ENCODE data around the gene SIRT2.
A peak's percentile ranks its signal among the peaks of the same experiment; 100 is the strongest.
"Not testable (repeated sequence)": the region's sequence is repeated elsewhere in the genome, so short reads cannot be mapped to it uniquely, and the experiment has no call there.

SIRT2 gene

DNA sequence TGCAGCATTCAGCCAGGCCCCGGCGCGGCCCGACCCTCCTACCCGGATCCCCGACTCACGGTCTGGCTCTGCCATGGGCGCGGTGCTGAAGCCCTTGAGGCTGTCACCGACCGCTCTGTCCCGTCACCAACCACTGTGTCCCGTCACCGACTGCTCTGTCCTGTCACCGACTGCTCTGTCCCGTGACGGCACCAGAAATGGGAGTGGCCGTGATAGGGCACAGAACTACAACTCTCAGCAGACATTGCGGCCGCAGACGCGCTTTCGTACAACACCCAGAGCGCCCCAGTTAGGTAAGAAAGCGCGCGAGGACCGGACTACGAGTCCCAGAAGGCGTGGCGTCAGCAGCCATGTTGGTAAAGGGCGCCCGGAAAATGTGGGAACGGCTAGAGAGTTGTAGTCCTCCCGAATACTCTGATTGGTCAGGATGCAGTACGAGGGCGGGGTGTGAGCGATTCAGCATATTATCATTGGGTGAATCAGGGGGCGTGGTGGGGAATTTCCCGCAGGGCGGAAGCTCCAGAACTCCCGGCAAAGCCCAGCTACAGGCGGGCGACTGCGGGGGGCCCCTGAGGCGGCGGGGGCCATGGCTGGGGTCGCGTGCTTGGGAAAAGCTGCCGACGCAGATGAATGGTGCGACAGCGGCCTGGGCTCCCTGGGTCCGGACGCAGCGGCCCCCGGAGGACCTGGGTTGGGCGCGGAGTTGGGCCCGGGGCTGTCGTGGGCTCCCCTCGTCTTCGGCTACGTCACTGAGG, at the start of gene SIRT2, which contains the start of gene NFKBIB:
TSS of gene SIRT2 (minus strand) at position 172 of the 755 bp plus-strand sequence. CDS start at position 75, 97 bp downstream.
TSS of gene NFKBIB (plus strand) at position 523 of the 755 bp plus-strand sequence. CDS start at position 587, 64 bp downstream.
- DNase-seq (ENCODE audit: low spot score), result peak; percentile 94

DNA sequence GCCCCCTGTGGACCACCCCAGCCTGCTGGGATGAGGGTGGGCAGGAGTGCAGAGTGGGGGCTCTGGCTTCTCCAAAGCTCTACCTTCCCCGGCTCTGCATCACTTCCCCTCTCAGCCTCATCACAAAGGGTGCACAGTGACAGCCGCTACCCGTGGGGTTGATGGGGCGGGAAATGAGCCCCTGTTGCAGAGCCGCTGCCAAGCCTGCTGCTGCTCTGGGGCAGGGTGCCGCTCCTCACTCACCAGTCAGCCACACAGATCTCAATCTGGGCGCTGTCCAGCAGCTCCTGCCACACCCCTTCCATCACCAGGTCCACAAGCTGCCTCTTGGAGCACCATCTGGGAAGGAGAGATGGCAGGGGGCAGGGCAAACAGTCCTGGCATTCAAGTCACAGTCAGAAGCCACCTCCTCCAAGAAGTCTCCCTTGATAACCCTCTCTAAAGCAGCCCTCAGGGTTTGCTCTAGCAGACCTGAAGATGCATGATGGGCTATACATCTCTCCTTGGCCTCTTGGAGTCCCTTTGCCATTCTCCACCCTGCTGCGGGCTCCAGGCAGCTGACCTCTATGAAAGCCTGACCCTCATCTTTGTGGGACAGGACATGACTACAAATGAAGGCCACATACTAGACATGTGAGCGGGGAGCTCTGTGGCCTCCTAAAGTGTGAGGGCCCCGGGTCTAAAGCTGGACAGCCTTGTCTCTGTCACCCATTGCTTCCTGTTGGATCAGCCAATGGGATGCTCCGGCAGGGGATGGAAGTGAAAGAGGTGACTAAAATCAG, 47.0 kb upstream of the SIRT2 start:
- no peak for DNase-seq (ENCODE audit: low spot score)

DNA sequence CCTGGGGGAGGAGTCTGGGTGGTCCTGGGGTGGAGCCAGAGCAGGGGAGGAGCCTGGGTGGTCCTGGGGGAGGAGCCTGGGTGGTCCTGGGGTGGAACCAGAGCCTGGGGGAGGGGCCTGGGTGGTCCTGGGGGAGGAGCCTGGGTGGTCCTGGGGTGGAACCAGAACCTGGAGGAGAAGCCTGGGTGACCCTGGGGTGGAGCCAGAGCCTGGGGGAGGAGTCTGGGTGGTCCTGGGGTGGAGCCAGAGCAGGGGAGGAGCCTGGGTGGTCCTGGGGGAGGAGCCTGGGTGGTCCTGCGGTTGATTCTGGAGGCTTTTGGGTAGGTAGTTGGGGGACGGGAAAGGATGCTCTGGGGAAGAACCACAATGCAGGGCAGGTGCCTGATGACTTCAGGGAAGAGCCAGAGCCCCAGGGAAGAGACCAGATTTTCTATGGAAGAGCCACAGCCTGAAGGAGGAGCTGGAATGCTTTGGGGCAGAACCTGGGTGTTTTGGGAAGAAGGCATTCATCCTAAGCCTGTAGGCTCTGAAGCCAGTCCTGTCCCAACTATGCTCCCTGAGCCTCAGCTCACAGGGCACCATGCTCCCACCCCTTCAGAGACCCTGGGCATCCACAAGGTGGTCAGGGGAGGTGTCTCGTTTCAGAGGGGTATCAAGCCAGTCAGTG, 46.3 kb upstream of the SIRT2 start:
- no peak for DNase-seq (ENCODE audit: low spot score)

DNA sequence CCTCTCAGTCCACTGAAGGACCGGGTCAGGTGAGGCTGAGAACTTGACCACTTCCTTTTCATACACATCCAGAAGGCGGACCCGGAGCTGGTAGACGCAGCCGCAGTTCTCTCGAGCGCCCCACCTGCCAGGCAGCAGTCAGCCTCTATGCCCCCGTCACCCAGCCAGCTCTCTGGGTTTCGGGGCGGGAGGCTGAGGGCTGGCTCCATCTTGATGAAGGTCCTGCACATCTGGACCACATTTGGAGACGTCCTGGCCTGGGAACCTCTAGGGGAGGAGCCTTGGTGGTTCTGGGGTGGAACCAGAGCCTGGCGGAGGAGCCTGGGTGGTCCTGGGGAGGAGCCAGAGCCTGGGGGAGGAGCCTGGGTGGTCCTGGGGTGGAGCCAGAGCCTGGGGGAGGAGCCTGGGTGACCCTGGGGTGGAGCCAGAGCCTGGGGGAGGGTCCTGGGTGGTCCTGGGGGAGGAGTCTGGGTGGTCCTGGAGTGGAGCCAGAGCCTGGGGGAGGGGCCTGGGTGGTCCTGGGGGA, 45.6 kb upstream of the SIRT2 start:
- no peak for DNase-seq (ENCODE audit: low spot score)

DNA sequence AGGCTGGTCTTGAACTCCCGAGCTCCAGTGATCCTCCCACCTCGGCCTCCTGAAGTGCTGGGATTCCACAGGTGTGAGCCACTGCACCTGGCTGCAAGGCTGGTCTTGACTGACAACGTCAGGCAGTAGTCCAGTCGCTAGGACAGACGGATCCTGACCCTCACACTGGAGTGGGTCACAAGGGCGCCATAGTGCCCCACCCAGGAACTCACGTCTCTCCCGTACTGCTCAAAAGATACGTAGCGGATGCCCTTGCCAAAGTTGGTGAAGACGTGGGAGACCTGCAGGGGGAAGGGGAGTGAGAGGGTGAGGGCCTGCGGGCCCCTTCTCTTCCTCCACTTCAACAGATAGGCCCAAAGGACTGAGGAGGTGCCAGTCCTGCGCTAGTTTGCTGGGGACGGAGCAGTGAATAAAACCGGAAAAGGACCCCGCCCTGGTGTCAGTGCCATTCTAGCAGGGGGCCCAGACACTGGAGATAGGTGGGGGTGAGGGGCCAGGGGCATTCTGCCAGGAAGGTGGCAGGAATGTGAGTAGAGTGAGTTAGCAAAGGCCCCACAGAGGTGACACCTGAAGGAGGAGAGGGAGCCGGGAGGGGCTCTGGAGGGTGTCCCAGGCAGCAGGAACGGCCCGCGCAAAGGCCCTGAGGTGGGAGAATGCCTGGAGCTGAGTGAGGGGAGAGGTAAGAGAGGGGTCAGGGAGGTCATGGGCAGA, 43.2 kb upstream of the SIRT2 start:
- DNase-seq (ENCODE audit: low spot score), result no peak

DNA sequence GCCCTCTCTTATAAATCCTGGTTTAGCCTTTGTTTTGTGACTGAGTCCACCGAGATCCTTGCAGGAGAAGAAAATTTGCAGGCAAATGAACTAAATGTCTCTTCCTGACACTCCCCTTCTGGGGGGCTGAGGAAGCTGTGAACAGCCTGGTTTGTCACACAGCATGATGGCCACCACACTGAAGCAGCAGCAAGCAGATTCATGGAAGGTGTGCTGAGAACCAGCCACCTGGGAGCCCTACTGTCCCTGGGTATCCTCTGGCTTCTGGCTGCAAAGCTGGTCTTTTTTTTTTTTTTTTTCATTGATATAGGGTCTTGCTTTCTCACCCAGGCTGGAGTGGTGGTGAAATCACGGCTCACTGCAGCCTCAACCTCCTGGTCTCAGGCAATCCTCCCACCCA, 42.6 kb upstream of the SIRT2 start:
- DNase-seq (ENCODE audit: low spot score), result no peak

DNA sequence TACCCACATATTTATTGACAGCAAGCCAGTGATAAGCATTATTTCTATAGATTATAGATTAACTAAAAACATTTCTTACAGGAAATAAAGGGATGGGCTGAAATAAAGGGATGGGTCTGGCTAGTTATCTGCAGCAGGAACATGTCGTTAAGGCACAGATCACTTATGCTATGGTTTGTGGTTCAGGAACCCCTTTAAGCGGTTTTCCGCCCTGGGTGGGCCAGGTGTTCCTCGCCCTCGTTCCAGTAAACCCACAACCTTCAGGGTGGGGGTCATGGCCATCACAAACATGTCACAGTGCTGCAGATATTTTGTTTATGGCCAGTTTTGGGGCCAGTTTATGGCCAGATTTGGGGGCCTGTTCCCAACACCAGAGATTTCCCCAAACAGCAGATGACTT, 42.0 kb upstream of the SIRT2 start:
- not testable (repeated sequence) for DNase-seq (ENCODE audit: low spot score)

DNA sequence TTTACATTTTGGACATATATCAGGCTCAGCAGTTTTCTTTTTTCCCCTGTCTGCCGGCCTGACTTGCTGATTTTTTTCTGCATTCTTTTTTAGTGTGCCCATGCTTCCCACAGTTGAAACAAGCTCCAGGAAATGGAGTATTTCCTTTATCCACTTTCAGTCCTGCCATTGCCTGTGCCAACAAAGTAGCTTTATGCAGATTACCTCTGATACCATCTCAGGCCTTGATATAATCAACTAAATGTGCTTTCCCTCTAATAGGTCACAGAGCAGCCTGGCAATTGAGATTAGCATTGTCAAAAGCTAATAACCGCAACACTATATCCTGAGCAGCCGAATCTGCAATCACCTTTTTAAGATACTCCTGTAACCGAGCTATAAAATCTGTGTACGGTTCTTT, 40.5 kb upstream of the SIRT2 start:
- no peak for DNase-seq (ENCODE audit: low spot score)

DNA sequence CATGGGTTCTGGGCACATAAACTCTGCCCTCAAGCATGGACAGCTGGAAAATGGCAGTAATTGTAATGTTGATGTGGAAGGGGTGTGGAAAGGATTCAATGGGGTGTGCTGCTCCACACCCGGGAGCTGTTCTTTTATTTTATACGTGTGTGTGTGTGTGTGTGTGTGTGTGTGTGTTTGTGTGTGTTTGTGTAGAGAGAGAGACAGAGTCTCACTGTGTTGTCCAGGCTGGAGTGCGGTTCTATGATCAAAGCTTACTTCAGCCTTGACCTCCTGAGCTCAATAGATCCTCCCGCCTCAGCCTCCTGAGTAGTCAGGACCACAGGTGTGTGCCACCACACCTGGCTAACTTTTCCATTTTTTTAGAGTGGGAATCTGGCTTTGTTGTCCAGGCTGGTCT, 34.1 kb upstream of the SIRT2 start:
- DNase-seq (ENCODE audit: low spot score), result no peak

DNA sequence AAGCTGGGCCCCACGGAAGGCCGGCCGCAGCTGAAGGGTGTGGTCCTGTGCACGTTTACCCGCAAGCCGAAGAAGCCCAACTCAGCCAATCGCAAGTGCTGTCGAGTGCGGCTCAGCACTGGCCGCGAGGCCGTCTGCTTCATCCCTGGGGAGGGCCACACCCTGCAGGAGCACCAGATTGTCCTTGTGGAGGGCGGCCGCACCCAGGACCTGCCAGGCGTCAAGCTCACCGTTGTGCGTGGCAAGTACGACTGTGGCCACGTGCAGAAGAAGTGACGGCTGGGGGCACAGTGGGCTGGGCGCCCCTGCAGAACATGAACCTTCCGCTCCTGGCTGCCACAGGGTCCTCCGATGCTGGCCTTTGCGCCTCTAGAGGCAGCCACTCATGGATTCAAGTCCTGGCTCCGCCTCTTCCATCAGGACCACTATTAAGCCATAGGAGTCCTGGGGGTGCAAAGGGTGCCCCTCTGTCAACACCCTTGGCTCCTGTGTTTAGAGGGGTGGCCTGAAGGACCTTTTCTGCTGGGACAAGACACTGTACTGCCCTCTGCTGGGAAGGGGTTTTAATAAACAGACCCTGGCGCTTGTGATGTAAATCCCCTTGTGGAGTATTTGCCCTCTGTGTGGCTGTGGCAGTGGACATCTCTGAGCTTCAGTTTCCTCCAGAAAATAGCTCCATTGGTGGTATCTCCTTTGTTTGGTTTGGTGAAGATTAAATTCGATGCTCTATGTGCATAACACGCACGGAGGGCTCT, 33.2 kb upstream of the SIRT2 start:
- peak; percentile 58 for DNase-seq (ENCODE audit: low spot score)

DNA sequence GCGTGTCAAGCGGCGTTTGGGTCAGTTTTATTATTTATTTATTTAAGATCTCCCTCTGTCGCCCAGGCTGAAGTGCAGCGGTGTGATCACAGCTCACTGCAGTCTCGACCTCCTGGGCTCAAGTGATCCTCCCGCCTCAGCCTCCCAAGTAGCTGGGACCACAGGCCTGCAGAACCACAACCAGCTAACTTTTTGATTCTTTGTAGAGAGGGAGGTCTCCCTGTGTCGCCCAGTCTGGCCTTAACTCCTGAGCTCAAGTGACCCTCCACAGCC, 32.0 kb upstream of the SIRT2 start:
- DNase-seq (ENCODE audit: low spot score), result no peak

DNA sequence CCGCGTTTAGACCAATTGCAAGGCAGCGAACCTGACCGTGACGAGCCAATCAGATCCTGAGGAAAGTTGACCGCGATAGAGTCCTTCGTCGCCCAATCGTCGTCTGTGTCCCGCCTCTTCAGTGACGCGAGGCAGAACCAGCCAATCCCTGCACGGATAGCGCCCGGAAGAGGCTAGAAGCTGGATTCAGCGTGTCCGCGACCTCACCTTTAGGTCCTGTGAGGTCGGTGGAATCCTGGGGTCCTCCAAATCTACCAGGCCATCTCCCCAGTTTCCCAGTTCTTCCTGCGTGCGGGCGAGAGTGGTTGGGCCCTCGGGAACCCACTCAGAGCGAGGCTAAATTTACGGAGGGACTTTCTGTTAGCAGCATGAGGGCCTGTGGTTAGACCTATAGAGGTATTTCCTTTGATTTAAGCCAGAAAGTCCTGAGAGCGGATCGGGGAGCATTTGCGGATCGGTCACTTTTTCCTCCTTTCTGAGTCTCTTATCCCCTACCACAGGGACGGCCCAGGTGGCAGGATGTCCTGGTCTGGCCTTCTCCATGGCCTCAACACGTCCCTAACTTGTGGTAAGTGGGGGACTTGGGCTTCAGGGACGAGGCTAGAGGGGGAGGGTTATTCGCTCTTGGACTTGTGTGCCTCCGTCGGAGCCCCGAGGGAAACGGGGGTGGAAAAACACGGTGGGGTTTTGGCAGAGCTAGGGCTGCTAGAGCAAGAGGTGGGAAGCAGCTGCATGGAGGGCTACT, 31.5 kb upstream of the SIRT2 start, which contains the start of gene MRPS12:
TSS of gene MRPS12 (plus strand) at position 169 of the 745 bp plus-strand sequence. CDS start at position 520, 351 bp downstream.
- peak; percentile 97 for DNase-seq (ENCODE audit: low spot score)

DNA sequence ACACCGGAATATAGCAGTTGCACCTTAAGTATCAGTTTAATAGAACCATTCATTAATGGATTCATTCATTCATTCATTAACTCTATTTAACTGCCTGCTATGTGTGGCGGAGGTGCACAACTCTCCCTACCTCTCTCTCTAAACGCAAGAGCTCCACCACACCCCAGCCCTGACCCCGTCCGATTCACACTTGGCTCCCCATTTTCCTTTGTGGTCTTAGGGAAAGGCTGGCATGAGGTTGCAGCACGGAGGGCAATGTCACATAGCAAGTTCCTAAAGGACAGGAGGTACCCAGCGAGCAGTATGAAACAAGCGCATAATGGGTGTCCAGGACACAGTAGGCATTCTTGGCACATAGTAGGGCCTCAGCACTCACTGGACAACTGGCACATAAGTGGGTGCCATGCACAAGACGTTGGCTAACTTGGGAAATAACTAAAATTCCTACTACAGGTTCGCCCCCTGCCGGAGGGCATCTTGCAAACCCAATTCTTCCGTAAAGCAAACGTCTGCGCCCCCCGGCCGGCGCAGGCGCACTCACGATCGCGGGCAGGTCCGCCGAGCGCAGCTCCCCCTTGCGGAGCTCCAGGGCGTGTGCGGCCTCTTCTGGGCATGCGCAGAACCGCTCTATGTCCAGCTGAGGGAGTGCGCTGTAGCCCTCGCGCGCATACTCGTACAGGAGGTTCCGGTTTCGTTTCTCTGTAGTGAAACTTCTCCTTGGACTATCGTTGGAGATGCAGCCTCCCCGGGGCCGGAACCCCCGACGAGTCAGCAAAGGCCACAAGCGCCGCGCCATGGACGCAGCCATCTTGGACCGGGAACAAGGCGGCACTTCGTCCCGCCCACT, 30.7 kb upstream of the SIRT2 start, which contains the start of gene SARS2:
TSS of gene SARS2 (minus strand) at position 835 of the 847 bp plus-strand sequence. CDS start at position 808, 27 bp downstream.
- DNase-seq (ENCODE audit: low spot score), result peak; percentile 99

DNA sequence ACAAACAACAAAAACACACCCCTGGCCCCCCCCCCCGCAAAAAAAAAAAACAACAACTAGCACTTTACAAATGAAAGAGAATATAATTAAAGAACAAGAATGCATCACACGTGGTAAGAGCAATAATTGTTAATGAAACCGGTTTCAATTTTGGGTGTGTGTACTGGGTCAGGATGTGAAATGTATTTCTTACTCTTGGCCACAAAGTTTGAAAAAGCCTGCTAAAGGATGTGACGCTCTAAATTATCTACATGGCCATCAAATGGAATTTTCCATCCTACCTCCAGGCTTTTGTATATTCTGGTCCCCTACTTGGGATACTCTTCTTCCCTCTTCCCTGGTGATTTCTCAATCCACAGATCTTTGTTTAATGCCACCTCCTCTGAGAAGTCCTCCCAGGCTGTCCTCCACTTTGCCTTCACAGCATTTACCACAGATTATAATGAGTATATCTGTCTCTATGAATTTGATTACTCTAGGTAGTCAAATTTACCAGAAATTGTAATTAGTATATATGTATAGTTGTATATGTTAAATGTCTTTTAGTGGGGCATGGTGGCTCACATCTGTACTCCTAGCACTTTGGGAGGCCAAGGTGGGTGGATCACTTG, 29.1 kb upstream of the SIRT2 start:
- no peak for DNase-seq (ENCODE audit: low spot score)

DNA sequence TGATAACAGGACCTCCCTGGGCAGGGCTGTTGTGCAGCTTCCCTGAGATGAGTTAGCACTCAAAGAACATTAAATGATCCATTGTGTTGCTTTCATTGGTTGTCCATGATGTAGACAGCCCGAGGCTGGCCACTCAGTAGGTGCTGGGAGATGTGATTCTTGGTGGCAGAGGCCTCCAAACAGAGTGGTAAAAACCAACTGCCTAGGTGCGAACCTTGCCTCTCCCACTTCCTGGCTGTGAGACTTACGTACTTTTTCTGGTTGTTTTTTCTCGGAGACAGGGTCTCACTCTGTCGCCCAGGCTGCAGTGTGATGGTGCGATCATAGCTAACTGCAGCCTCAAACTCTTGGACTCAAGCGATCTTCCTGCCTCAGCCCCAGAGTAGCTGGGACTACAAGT, 25.0 kb upstream of the SIRT2 start:
- no peak for DNase-seq (ENCODE audit: low spot score)

DNA sequence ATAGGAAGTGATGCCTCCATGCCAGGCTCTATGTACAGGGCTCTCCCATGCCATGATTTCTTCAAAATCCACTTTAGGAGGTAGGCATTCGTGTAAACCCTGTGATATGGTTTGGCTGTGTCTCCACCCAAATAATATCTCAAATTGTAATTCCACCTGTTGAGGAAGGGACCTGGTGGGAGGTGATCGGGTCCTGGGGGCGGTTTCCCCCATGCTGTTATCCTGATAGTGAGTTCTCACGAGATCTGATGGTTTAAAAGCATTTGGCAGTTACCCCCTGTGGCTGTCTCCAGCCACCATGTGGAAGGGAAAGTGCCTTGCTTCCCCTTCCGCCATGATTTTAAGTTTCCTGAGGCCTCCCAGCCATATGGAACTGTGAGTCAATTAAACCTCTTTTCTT, 23.1 kb upstream of the SIRT2 start:
- DNase-seq (ENCODE audit: low spot score), result no peak

DNA sequence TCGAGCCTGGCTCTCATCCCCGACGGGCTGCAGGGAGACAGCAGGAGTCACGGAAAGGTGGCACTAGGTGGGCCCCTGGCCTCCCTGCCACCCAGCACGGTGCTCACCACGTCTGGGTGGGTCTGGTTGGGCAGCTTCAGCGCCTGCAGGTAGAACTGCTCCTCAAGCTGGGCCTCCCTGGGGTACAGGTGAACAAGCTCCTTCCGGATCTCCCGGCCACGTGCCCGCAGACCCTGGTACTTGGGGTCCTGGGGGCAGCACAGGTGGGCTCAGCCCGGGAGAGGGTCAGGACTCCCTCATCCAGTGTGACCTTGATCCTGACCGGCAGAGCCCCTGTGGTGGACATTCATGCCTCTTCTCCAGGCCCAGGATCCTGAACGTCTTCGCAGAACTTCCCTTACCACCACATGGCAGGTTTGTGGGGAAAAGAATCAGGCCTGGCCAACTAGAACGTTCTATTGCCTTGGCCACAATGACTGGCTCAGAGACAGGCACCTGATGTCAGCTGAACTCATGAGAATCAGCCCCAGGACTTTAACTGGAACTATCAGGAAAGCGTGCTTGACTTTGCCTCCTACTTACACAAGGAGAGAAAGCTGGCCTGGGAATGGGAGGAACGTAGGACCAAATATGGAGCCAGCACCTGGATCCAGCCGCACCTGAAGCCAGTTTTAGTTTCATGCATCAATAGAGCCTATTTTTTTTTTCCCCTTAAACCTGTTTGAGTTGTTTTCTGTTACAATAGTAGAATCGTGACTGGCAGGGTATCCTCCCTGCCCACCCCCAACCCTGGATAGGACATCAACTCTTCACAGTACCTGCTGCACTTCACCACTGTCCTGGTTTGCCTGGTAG, 22.2 kb upstream of the SIRT2 start:
- no peak for DNase-seq (ENCODE audit: low spot score)

Measured in D341Med (cell line).